Transverse colon (tissue), 4 donors: ENCODE measurements around the gene FAM83G.

Experiments used
- CTCF ChIP-seq, 5 experiments: fragments of 200-600 bp in 3 of 5; fragments of 450-650 bp in 2 of 5; sonication (generic) in 3 of 5; IDR thresholded peaks; 1 replicate in 2 of 5; 2 replicates in 3 of 5; pipeline ENCODE4 v1.5.1; 2016 to 2017; ENCODE audit warnings: antibody characterized with exemption in 5 of 5, inconsistent platforms in 3 of 5, mild to moderate bottlenecking in 2 of 5, moderate library complexity in 1 of 5
- POLR2A ChIP-seq: fragments of 450-650 bp; IDR thresholded peaks from one replicate; pipeline ENCODE4 v1.6.1; 2016; ENCODE audit warnings: antibody characterized with exemption, mild to moderate bottlenecking, moderate library complexity
- POLR2AphosphoS5 ChIP-seq, 3 donors: sonication (generic); formaldehyde crosslinking; IDR thresholded peaks; one replicate each; pipeline ENCODE4 v1.6.1; 2016; ENCODE audit warnings: antibody characterized with exemption in 3 of 3

GRCh38 chr17:18985475-18985874, 19.1 kb downstream of the FAM83G start:
- no peak for TF ChIP-seq POLR2A
- TF ChIP-seq POLR2AphosphoS5 (IDR thresholded peaks at IDR 0.05) = no peak
- TF ChIP-seq CTCF (IDR thresholded peaks at IDR 0.05) = no peak
